Hematopoietic multipotent progenitor cell treated with erythropoietin and hydrocortisone succinate and interleukin-3 and kit ligand, for 8 days (in vitro differentiated cells): ENCODE data around the gene TTC32.

Experiments
- DNase-seq: peaks from one replicate; pipeline ENCODE4 v3.0.0-alpha.2; 2015

TTC32 gene

GRCh38 chr2:19848029-19848750, 53.6 kb downstream of the TTC32 start:
- no peak for DNase-seq

GRCh38 chr2:19847486-19847885, 54.3 kb downstream of the TTC32 start:
- DNase-seq, result no peak
